B cell (primary cell): ENCODE measurements around the gene KRT27.

ENCODE experiments used
- EZH2 ChIP-seq: IDR thresholded peaks from 2 replicates; pipeline ENCODE4 v1.6.1; 2012; ENCODE audit warnings: borderline replicate concordance, low read depth, mild to moderate bottlenecking, moderate library complexity, low read length; ENCODE audit not compliant: insufficient read depth, poor library complexity, severe bottlenecking
- TF ChIP-seq, protein P1 (sequence below): fragments of 200-600 bp; IDR thresholded peaks from one replicate; pipeline ENCODE4 v1.8.0; 2022; ENCODE audit warnings: antibody characterized with exemption, mild to moderate bottlenecking

DNA sequence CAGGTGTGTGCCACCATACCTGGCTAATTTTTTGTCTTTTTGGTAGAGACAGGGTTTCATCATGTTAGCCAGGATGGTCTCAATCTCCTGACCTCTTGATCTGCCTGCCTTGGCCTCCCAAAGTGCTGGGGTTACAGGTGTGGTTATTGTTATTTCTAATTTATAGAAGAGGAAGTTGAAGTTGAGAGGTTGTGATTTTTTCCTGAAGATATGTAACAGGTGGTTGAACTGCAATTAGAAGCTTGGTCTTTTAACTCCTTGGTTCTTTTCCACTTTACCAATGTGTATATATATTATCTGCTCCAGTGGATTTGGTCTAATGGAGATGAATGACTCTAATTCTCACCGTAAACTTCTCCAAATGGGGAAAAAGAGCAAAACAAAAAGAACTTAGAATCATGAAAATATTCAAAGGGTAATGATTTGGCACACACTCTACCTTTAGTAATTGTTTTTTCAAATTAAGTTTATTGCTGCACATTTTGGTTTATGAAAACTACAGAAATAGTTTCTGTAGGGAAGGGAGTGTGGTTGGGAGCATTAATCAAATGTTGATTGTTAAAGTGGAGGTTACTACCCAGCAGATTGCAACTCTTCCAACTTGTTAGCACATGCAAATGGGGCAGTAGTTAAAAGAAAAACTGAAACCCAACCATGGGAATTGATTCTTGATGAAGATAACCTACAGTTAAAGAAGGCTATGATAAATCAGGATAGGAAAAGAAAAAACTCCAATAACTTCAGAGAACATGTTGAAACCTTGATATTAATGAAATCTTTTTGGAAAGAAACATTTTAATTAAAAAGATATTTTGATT, 41.9 kb upstream of the KRT27 start:
- TF ChIP-seq EZH2: no peak
- TF ChIP-seq, protein P1, sequence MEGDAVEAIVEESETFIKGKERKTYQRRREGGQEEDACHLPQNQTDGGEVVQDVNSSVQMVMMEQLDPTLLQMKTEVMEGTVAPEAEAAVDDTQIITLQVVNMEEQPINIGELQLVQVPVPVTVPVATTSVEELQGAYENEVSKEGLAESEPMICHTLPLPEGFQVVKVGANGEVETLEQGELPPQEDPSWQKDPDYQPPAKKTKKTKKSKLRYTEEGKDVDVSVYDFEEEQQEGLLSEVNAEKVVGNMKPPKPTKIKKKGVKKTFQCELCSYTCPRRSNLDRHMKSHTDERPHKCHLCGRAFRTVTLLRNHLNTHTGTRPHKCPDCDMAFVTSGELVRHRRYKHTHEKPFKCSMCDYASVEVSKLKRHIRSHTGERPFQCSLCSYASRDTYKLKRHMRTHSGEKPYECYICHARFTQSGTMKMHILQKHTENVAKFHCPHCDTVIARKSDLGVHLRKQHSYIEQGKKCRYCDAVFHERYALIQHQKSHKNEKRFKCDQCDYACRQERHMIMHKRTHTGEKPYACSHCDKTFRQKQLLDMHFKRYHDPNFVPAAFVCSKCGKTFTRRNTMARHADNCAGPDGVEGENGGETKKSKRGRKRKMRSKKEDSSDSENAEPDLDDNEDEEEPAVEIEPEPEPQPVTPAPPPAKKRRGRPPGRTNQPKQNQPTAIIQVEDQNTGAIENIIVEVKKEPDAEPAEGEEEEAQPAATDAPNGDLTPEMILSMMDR: no peak
